Lower leg skin (tissue), 3 donors: ENCODE results near the gene RASGRP2.

ENCODE experiments used
- CTCF ChIP-seq, 3 donors: fragments of 450-650 bp; IDR thresholded peaks; one replicate each; pipeline ENCODE4 v1.5.1; 2016; ENCODE audit warnings: antibody characterized with exemption in 3 of 3, mild to moderate bottlenecking in 3 of 3, moderate library complexity in 2 of 3
- POLR2A ChIP-seq, 2 donors: fragments of 450-650 bp; IDR thresholded peaks; one replicate each; pipeline ENCODE4 v1.6.1; 2016 to 2017; ENCODE audit warnings: antibody characterized with exemption in 2 of 2, mild to moderate bottlenecking in 1 of 2, moderate library complexity in 1 of 2

DNA sequence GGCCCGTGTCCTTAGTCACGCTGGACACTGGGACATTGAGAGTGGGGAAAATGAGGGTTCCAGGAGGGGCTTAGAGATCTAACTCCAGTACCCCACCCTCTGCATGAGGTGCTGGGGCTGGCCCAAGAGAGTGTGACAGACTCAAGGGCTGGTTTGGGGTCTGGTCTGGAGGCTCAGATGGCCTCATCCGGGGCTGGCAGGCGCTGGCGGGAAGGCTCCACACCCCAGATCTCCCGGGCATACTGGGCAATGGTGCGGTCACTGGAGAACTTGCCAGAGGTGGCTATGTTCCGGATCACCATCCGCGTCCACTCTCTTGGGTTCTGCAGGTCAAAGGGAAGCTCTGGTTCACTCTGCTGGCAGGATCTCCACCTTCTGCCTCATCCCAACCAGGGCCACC is 2.5 kb upstream of the RASGRP2 start:
- TF ChIP-seq CTCF (IDR thresholded peaks at IDR 0.05) (no peak), POLR2A (IDR thresholded peaks at IDR 0.05) (no peak)
